ENCODE results near the gene CCDC32. TPM values are rescaled to one million over a fixed set of nuclear protein-coding genes. Genes with fewer than 3 reads are reported as not detected.

Gene CCDC32
- total RNA-seq, 1 experiment from 2014 or later: 12.8 TPM

- TF ChIP-seq ATF2 (CRISPR knock-in tag; IDR thresholded peaks at IDR 0.05; ENCODE audit: borderline replicate concordance, low read depth) (no peak), NFE2L1 (CRISPR knock-in tag; IDR thresholded peaks at IDR 0.05) (peak; percentile 30; the same call in 1 of the 2 replicates), GABPB1 (CRISPR knock-in tag; IDR thresholded peaks at IDR 0.05) (peak; percentile 99)
These were observed 29.0 kb upstream of the CCDC32 start, which contains the start of gene KNL1 (continued) for GRCh38 chr15:40593588-40594428.

- Mint-ChIP-seq H3K4me3 (peak overlapping the region; percentile 92), H3K27me3 (ENCODE audit: low read depth) (no peaks in the 10 kb centered on the region; the same call in 1 of the 2 replicates), H3K27ac (no peak overlapping the region), H3K9me3 (no peaks in the 10 kb centered on the region), H3K4me1 (peaks cover 27% of the 10 kb centered on the region), H3K36me3 (no peaks in the 10 kb centered on the region)
- DNase-seq (ENCODE audit: low spot score) (no peak), ATAC-seq (no peak)
- CTCF ChIA-PET: interaction anchor here (4.4 kb wide), 1 partner anchor 24 kb away, joined by 32 read pairs; the partner anchor contains the start of gene RPUSD2
- TF ChIP-seq MXD4 (CRISPR knock-in tag; IDR thresholded peaks at IDR 0.05; ENCODE audit: borderline replicate concordance): no peak
- no peak for TF ChIP-seq ZNF281 (CRISPR knock-in tag; IDR thresholded peaks at IDR 0.05)
- no peak for TF ChIP-seq TCF7 (CRISPR knock-in tag; IDR thresholded peaks at IDR 0.05; ENCODE audit: low read depth)
- POLR2A ChIA-PET: interaction anchor here (0.9 kb wide), 1 partner anchor 101 kb away, joined by 3 read pairs; the partner anchor contains the start of gene RAD51
These were observed 28.3 kb upstream of the CCDC32 start for GRCh38 chr15:40593165-40593564.

GRCh38 chr15:40591389-40591788 is 26.5 kb upstream of the CCDC32 start:
- H3K4me1 Mint-ChIP-seq: peaks cover 27% of the 10 kb centered on the region
- DNase-seq (ENCODE audit: low spot score): peak; percentile 35
- ATAC-seq: peak; percentile 31
- peak overlapping the region; percentile 51; the same call in 1 of the 2 replicates for H3K27ac Mint-ChIP-seq
- H3K4me3 Mint-ChIP-seq: peak overlapping the region; percentile 50
- H3K27me3 Mint-ChIP-seq (ENCODE audit: low read depth): no peaks in the 10 kb centered on the region; the same call in 1 of the 2 replicates
- no peaks in the 10 kb centered on the region for H3K36me3 Mint-ChIP-seq
- ChIA-PET POLR2A (interaction anchor here (1.2 to 1.8 kb wide), 2 partner anchors 22 to 103 kb away, joined by 6 to 8 read pairs; partner anchors contain the start of genes RAD51 and RPUSD2), CTCF (interaction anchor here (0.5 to 4.4 kb wide), 14 partner anchors 8 to 303 kb away, joined by 3 to 32 read pairs (median 4); partner anchors contain the start of genes CCDC32, RPUSD2 and VPS18)
- H3K9me3 Mint-ChIP-seq: no peaks in the 10 kb centered on the region
- TF ChIP-seq NFE2L1 (CRISPR knock-in tag; IDR thresholded peaks at IDR 0.05) (no peak), NR2C2 (CRISPR knock-in tag; IDR thresholded peaks at IDR 0.05) (no peak), FOXJ3 (CRISPR knock-in tag; IDR thresholded peaks at IDR 0.05; ENCODE audit: borderline replicate concordance) (no peak), ATF1 (CRISPR knock-in tag; IDR thresholded peaks at IDR 0.05) (no peak), USF1 (CRISPR knock-in tag; IDR thresholded peaks at IDR 0.05) (no peak), ZNF232 (CRISPR knock-in tag; IDR thresholded peaks at IDR 0.05) (no peak), MXD4 (CRISPR knock-in tag; IDR thresholded peaks at IDR 0.05; ENCODE audit: borderline replicate concordance) (no peak), JAZF1 (CRISPR knock-in tag; IDR thresholded peaks at IDR 0.05) (no peak), GTF2I (CRISPR knock-in tag; conservative IDR thresholded peaks at IDR 0.05) (no peak), ZNF423 (CRISPR knock-in tag; IDR thresholded peaks at IDR 0.05) (no peak)
- TF ChIP-seq, protein P1, sequence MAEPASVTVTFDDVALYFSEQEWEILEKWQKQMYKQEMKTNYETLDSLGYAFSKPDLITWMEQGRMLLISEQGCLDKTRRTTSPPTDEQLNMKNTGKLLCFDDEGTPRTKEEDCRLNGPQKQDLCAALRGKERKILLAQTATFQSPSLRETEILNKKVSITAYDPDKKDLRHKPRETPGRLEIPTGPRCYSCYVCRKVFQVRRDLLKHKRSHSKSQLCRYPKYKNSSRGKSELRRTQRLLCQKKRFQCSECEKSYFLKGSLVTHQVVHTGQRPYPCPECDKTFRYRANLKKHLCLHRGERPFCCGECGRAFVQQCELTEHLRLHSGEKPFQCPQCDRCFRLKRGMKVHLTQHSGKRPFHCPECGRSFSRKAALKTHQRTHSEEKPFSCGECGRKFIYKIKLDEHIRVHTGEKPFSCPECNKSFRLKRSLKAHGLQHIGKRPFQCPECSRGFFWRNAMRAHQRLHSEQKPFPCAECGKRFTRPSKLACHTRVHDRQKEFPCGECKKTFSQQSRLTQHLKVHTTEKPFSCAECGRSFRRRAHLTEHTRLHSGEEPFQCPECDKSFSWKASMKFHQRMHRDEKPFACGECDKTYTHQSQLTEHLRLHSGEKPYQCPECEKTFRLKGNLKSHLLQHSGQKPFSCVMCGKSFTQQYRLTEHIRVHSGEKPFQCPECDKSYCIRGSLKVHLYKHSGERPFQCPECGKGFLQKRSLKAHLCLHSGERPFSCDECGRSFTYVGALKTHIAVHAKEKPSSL (CRISPR knock-in tag; conservative IDR thresholded peaks at IDR 0.05): no peak
- TF ChIP-seq, protein P2, sequence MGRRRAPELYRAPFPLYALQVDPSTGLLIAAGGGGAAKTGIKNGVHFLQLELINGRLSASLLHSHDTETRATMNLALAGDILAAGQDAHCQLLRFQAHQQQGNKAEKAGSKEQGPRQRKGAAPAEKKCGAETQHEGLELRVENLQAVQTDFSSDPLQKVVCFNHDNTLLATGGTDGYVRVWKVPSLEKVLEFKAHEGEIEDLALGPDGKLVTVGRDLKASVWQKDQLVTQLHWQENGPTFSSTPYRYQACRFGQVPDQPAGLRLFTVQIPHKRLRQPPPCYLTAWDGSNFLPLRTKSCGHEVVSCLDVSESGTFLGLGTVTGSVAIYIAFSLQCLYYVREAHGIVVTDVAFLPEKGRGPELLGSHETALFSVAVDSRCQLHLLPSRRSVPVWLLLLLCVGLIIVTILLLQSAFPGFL (CRISPR knock-in tag; IDR thresholded peaks at IDR 0.05; ENCODE audit: borderline replicate concordance): no peak
- TF ChIP-seq, protein P3, sequence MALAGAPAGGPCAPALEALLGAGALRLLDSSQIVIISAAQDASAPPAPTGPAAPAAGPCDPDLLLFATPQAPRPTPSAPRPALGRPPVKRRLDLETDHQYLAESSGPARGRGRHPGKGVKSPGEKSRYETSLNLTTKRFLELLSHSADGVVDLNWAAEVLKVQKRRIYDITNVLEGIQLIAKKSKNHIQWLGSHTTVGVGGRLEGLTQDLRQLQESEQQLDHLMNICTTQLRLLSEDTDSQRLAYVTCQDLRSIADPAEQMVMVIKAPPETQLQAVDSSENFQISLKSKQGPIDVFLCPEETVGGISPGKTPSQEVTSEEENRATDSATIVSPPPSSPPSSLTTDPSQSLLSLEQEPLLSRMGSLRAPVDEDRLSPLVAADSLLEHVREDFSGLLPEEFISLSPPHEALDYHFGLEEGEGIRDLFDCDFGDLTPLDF (CRISPR knock-in tag; IDR thresholded peaks at IDR 0.05): no peak
- TF ChIP-seq, protein P4, sequence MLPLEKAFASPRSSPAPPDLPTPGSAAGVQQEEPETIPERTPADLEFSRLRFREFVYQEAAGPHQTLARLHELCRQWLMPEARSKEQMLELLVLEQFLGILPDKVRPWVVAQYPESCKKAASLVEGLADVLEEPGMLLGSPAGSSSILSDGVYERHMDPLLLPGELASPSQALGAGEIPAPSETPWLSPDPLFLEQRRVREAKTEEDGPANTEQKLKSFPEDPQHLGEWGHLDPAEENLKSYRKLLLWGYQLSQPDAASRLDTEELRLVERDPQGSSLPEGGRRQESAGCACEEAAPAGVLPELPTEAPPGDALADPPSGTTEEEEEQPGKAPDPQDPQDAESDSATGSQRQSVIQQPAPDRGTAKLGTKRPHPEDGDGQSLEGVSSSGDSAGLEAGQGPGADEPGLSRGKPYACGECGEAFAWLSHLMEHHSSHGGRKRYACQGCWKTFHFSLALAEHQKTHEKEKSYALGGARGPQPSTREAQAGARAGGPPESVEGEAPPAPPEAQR (CRISPR knock-in tag; IDR thresholded peaks at IDR 0.05): no peak
